Mesenchymal stem cell (in vitro differentiated cells and primary cell): ENCODE data around the gene CCNI.

Source experiments
- DNase-seq: peaks from one replicate; pipeline ENCODE4 v3.0.0-alpha.2; 2013
- H2AFZ ChIP-seq: one replicate; pipeline ENCODE4 v1.6.1; 2013; ENCODE audit warnings: low read depth, mild to moderate bottlenecking, control low read depth, inconsistent platforms, low read length, moderate library complexity
- H2AK5ac ChIP-seq: 2 replicates; pipeline ENCODE4 v1.6.1; 2013; ENCODE audit warnings: low read length, moderate library complexity, mild to moderate bottlenecking, inconsistent platforms; ENCODE audit not compliant: severe bottlenecking
- H2BK120ac ChIP-seq: one replicate; pipeline ENCODE4 v1.6.1; 2013; ENCODE audit warnings: low read depth, mild to moderate bottlenecking, inconsistent platforms, low read length, moderate library complexity
- H2BK12ac ChIP-seq, 2 experiments: one replicate each; pipeline ENCODE4 v1.6.1; 2013; ENCODE audit warnings: inconsistent platforms in 2 of 2, low read length in 2 of 2, mild to moderate bottlenecking in 2 of 2, moderate library complexity in 2 of 2, control low read depth in 1 of 2
- H2BK15ac ChIP-seq: one replicate; pipeline ENCODE4 v1.6.1; 2013; ENCODE audit warnings: mild to moderate bottlenecking, low read depth, inconsistent platforms; ENCODE audit not compliant: poor library complexity, severe bottlenecking
- H2BK5ac ChIP-seq: 2 replicates; pipeline ENCODE4 v1.6.1; 2013; ENCODE audit warnings: low read depth, mild to moderate bottlenecking, low read length, control low read depth, inconsistent platforms; ENCODE audit not compliant: poor library complexity, severe bottlenecking
- H3K14ac ChIP-seq, 2 experiments: one replicate each; pipeline ENCODE4 v1.6.1; 2013; ENCODE audit warnings: inconsistent platforms in 2 of 2, low read length in 2 of 2, control low read depth in 1 of 2, mild to moderate bottlenecking in 1 of 2, moderate library complexity in 1 of 2
- H3K18ac ChIP-seq, 2 experiments: one replicate each; pipeline ENCODE4 v1.6.1; 2013; ENCODE audit warnings: inconsistent platforms in 2 of 2, low read length in 2 of 2, control low read depth in 1 of 2, low read depth in 1 of 2, mild to moderate bottlenecking in 1 of 2
- H3K23ac ChIP-seq, 2 experiments: one replicate each; pipeline ENCODE4 v1.6.1; 2013; ENCODE audit warnings: inconsistent platforms in 2 of 2, low read length in 2 of 2, mild to moderate bottlenecking in 2 of 2, moderate library complexity in 2 of 2, control low read depth in 1 of 2
- H3K27ac ChIP-seq: 2 replicates; pipeline ENCODE4 v1.5.1; 2013; ENCODE audit warnings: mild to moderate bottlenecking, moderate library complexity, low read length, control low read depth, inconsistent platforms; ENCODE audit not compliant: poor library complexity, severe bottlenecking
- H3K27me3 ChIP-seq, 2 experiments: 2 replicates each; pipeline versions ENCODE4 v1.6.1 to v1.7.0; 2013; ENCODE audit warnings: low read length in 2 of 2, mild to moderate bottlenecking in 2 of 2, moderate library complexity in 2 of 2, control low read depth in 1 of 2, inconsistent platforms in 1 of 2; ENCODE audit not compliant: control insufficient read depth in 1 of 2, insufficient read depth in 1 of 2
- H3K36me3 ChIP-seq, 2 experiments: 2 replicates each; pipeline versions ENCODE4 v1.6.1 to v1.7.0; 2013; ENCODE audit warnings: low read length in 2 of 2, control low read depth in 1 of 2, inconsistent platforms in 1 of 2, low read depth in 1 of 2, mild to moderate bottlenecking in 1 of 2; ENCODE audit not compliant: insufficient read depth in 2 of 2, control insufficient read depth in 1 of 2
- H3K4ac ChIP-seq, 2 experiments: one replicate each; pipeline ENCODE4 v1.6.1; 2013; ENCODE audit warnings: inconsistent platforms in 2 of 2, low read length in 2 of 2, mild to moderate bottlenecking in 2 of 2, moderate library complexity in 2 of 2, control low read depth in 1 of 2, low read depth in 1 of 2
- H3K4me1 ChIP-seq: 2 replicates; pipeline ENCODE4 v1.6.1; 2013; ENCODE audit warnings: low read depth, low read length, control low read depth; ENCODE audit not compliant: control insufficient read depth, insufficient read depth
- H3K4me2 ChIP-seq: 2 replicates; pipeline ENCODE4 v1.6.1; 2013; ENCODE audit warnings: low read length, mild to moderate bottlenecking, inconsistent platforms; ENCODE audit not compliant: poor library complexity, severe bottlenecking
- H3K4me3 ChIP-seq, 2 experiments: 2 replicates each; pipeline versions ENCODE4 v1.5.1 to v1.7.0; 2013; ENCODE audit warnings: low read length in 2 of 2, mild to moderate bottlenecking in 2 of 2, control low read depth in 1 of 2, low read depth in 1 of 2; ENCODE audit not compliant: insufficient read depth in 1 of 2
- H3K79me1 ChIP-seq: replicated peaks from 2 replicates; pipeline ENCODE4 v1.6.1; 2013; ENCODE audit warnings: mild to moderate bottlenecking, control low read depth, low read length, inconsistent platforms; ENCODE audit not compliant: poor library complexity, severe bottlenecking
- H3K9ac ChIP-seq: 2 replicates; pipeline ENCODE4 v1.7.0; 2013; ENCODE audit warnings: mild to moderate bottlenecking, low read length, moderate library complexity
- H3K9me3 ChIP-seq: 2 replicates; pipeline ENCODE4 v1.7.0; 2013; ENCODE audit warnings: mild to moderate bottlenecking, low read length; ENCODE audit not compliant: control insufficient read depth
- H4K8ac ChIP-seq: one replicate; pipeline ENCODE4 v1.6.1; 2013; ENCODE audit warnings: inconsistent platforms, mild to moderate bottlenecking, low read length, moderate library complexity
- H4K91ac ChIP-seq: one replicate; pipeline ENCODE4 v1.6.1; 2013; ENCODE audit warnings: mild to moderate bottlenecking, low read length, inconsistent platforms
- WGBS: methylation state at CpG from one replicate; pipeline ENCODE4 v1.1.7; 2013; ENCODE audit warnings: mixed read lengths; 5-methylcytosine and 5-hydroxymethylcytosine counted together

The CCNI gene

GRCh38 chr4:77045490-77045889, 30.3 kb downstream of the CCNI start:
- H4K91ac ChIP-seq: no peak overlapping the region
- no peaks in the 10 kb centered on the region for H3K9me3 ChIP-seq
- H3K9ac ChIP-seq: no peak overlapping the region
- H2BK5ac ChIP-seq: no peak overlapping the region
- no peak overlapping the region for H3K4me3 ChIP-seq
- H3K79me1 ChIP-seq: peaks cover 4% of the 10 kb centered on the region
- 88% methylated on average over 4 of the region's 4 CpGs for WGBS
- H3K4ac ChIP-seq: no peak overlapping the region
- H3K36me3 ChIP-seq: peaks cover 20 to 48% of the 10 kb centered on the region in 2 experiments
- no peak overlapping the region for H3K14ac ChIP-seq
- no peak overlapping the region for H3K4me2 ChIP-seq
- no peak overlapping the region for H3K23ac ChIP-seq
- H3K18ac ChIP-seq: no peak overlapping the region
- peaks cover 6% of the 10 kb centered on the region for H3K4me1 ChIP-seq
- no peak overlapping the region for H4K8ac ChIP-seq
- no peaks in the 10 kb centered on the region for H3K27me3 ChIP-seq
- peak; percentile 40 for DNase-seq
- H2BK120ac ChIP-seq: no peak overlapping the region
- H2AK5ac ChIP-seq: no peak overlapping the region
- H2AFZ ChIP-seq: no peak overlapping the region
- no peak overlapping the region for H3K27ac ChIP-seq
- H2BK15ac ChIP-seq: no peak overlapping the region
- H2BK12ac ChIP-seq: no peak overlapping the region

- Histone ChIP-seq H2BK15ac (no peak overlapping the region), H3K23ac (no peak overlapping the region), H3K4me2 (no peak overlapping the region), H2BK120ac (no peak overlapping the region), H3K36me3 (peaks cover 20 to 43% of the 10 kb centered on the region in 2 experiments), H3K27ac (peak overlapping the region; percentile 3), H3K9me3 (no peaks in the 10 kb centered on the region), H2BK5ac (no peak overlapping the region), H4K91ac (no peak overlapping the region), H2AFZ (no peak overlapping the region), H3K4me1 (peaks cover 6% of the 10 kb centered on the region), H3K4ac (no peak overlapping the region), H3K14ac (no peak overlapping the region), H3K9ac (peak overlapping the region; percentile 7), H3K4me3 (no peak overlapping the region), H3K79me1 (peaks cover 4% of the 10 kb centered on the region), H2BK12ac (no peak overlapping the region), H3K18ac (no peak overlapping the region), H2AK5ac (no peak overlapping the region), H4K8ac (no peak overlapping the region), H3K27me3 (no peaks in the 10 kb centered on the region)
- 58% methylated on average over 3 of the region's 4 CpGs for WGBS
- peak; percentile 62 for DNase-seq
Observed at GRCh38 chr4:77044461-77045150, 31.2 kb downstream of the CCNI start.

- Histone ChIP-seq H2BK5ac (no peak overlapping the region), H3K79me1 (peaks cover 4% of the 10 kb centered on the region), H3K9ac (no peak overlapping the region), H3K14ac (no peak overlapping the region), H3K36me3 (peaks cover 22 to 45% of the 10 kb centered on the region in 2 experiments), H3K4ac (no peak overlapping the region), H3K27me3 (no peaks in the 10 kb centered on the region), H2BK15ac (no peak overlapping the region), H2AK5ac (no peak overlapping the region), H2BK12ac (no peak overlapping the region), H3K27ac (peak overlapping the region; percentile 8), H2AFZ (no peak overlapping the region), H3K18ac (peak overlapping the region in 1 of 2 experiments; percentile 42), H3K4me1 (peaks cover 3% of the 10 kb centered on the region), H3K4me2 (no peak overlapping the region), H2BK120ac (no peak overlapping the region), H4K8ac (no peak overlapping the region), H3K4me3 (no peak overlapping the region), H4K91ac (no peak overlapping the region), H3K9me3 (no peaks in the 10 kb centered on the region), H3K23ac (no peak overlapping the region)
- peak; percentile 37 for DNase-seq
- 82% methylated on average over 3 of the region's 3 CpGs for WGBS
Observed at GRCh38 chr4:77043507-77044136, 32.2 kb downstream of the CCNI start.

GRCh38 chr4:77040854-77041725, 34.7 kb downstream of the CCNI start:
- Histone ChIP-seq H3K23ac (no peak overlapping the region), H2BK12ac (no peak overlapping the region), H3K79me1 (peaks cover 4% of the 10 kb centered on the region), H3K4me3 (no peak overlapping the region), H3K9ac (peak overlapping the region; percentile 19), H3K36me3 (peaks cover 22 to 31% of the 10 kb centered on the region in 2 experiments), H3K4ac (no peak overlapping the region), H3K14ac (no peak overlapping the region), H3K18ac (no peak overlapping the region), H3K9me3 (no peaks in the 10 kb centered on the region), H2BK120ac (no peak overlapping the region), H2BK5ac (no peak overlapping the region), H3K4me1 (no peaks in the 10 kb centered on the region), H3K27ac (peak overlapping the region; percentile 56), H3K27me3 (no peaks in the 10 kb centered on the region), H2AK5ac (no peak overlapping the region), H2AFZ (no peak overlapping the region), H2BK15ac (no peak overlapping the region), H4K91ac (no peak overlapping the region), H3K4me2 (no peak overlapping the region), H4K8ac (no peak overlapping the region)
- WGBS: 100% methylated on average over 1 of the region's 2 CpGs
- peak; percentile 47 for DNase-seq
